OCI-LY1 (cell line): ENCODE measurements around the gene BIK.
"Not testable (repeated sequence)": the region's sequence is repeated elsewhere in the genome, so short reads cannot be mapped to it uniquely, and the experiment has no call there.

Source experiments
- H2AFZ ChIP-seq: fragments of 200-600 bp; sonication (generic), shearing (Covaris generic); 2 replicates; pipeline ENCODE4 v1.6.0; 2014; ENCODE audit warnings: antibody characterized with exemption, mild to moderate bottlenecking, low read length
- H3F3A ChIP-seq: fragments of 200-600 bp; sonication (generic), shearing (Covaris generic); 2 replicates; pipeline ENCODE4 v1.6.0; 2014; ENCODE audit warnings: mild to moderate bottlenecking, antibody characterized with exemption, low read length, moderate library complexity; ENCODE audit not compliant: insufficient read depth
- H3K27ac ChIP-seq: fragments of 200-600 bp; sonication (generic); 2 replicates; pipeline ENCODE4 v1.5.1; 2014; ENCODE audit warnings: low read length, mixed run types, mild to moderate bottlenecking, low read depth; ENCODE audit not compliant: poor library complexity, severe bottlenecking
- H3K27me3 ChIP-seq: fragments of 200-600 bp; sonication (generic); 2 replicates; pipeline ENCODE4 v1.6.0; 2014; ENCODE audit warnings: antibody characterized with exemption, mild to moderate bottlenecking, low read length, moderate library complexity; ENCODE audit not compliant: insufficient read depth
- H3K36me3 ChIP-seq: fragments of 200-600 bp; sonication (generic); 2 replicates; pipeline ENCODE4 v1.6.1; 2014; ENCODE audit warnings: mild to moderate bottlenecking, antibody characterized with exemption, low read length, moderate library complexity, mixed read lengths; ENCODE audit not compliant: insufficient read depth
- H3K4me1 ChIP-seq: fragments of 200-600 bp; sonication (generic); 2 replicates; pipeline ENCODE4 v1.5.1; 2014; ENCODE audit warnings: mild to moderate bottlenecking, low read length, moderate library complexity; ENCODE audit not compliant: insufficient read depth, severe bottlenecking
- H3K4me2 ChIP-seq: fragments of 200-600 bp; sonication (generic), shearing (Covaris generic); 2 replicates; pipeline ENCODE4 v1.6.1; 2014; ENCODE audit warnings: low read length
- H3K4me3 ChIP-seq: fragments of 200-600 bp; sonication (generic); 2 replicates; pipeline ENCODE4 v1.5.1; 2014; ENCODE audit warnings: low read length, low read depth, mild to moderate bottlenecking, mixed read lengths; ENCODE audit not compliant: poor library complexity, severe bottlenecking
- H3K79me2 ChIP-seq: fragments of 200-600 bp; shearing (Covaris generic); 2 replicates; pipeline ENCODE4 v1.6.1; 2016; ENCODE audit warnings: mixed run types, low read length, mixed read lengths; ENCODE audit not compliant: insufficient read depth
- H3K9ac ChIP-seq: fragments of 200-600 bp; sonication (generic), shearing (Covaris generic); 2 replicates; pipeline ENCODE4 v1.6.1; 2014; ENCODE audit warnings: mild to moderate bottlenecking, low read length, mixed read lengths
- H3K9me2 ChIP-seq: fragments of 200-600 bp; sonication (generic), shearing (Covaris generic); 2 replicates; pipeline ENCODE4 v1.6.1; 2014; ENCODE audit warnings: low read depth, mild to moderate bottlenecking, low read length, mixed read lengths
- H3K9me3 ChIP-seq: fragments of 200-600 bp; shearing (Covaris generic); 2 replicates; pipeline ENCODE4 v1.6.1; 2014; ENCODE audit warnings: low read length, mixed read lengths
- H4K20me1 ChIP-seq: fragments of 200-600 bp; sonication (generic), shearing (Covaris generic); 2 replicates; pipeline ENCODE4 v1.6.0; 2016; ENCODE audit warnings: mild to moderate bottlenecking, low read length; ENCODE audit not compliant: insufficient read depth
- EZH2 ChIP-seq: fragments of 200-600 bp; sonication (generic), shearing (Covaris generic); IDR thresholded peaks from 2 replicates; pipeline ENCODE4 v1.8.0; 2017; ENCODE audit warnings: borderline replicate concordance, mixed run types, mild to moderate bottlenecking, antibody characterized with exemption, low read length, moderate library complexity, mixed read lengths
- TF ChIP-seq, protein P1 (sequence below): fragments of 200-600 bp; sonication (generic), shearing (Covaris generic); IDR thresholded peaks from 2 replicates; pipeline ENCODE4 v1.5.1; 2017; ENCODE audit warnings: mild to moderate bottlenecking, antibody characterized with exemption, low read length, moderate library complexity, mixed read lengths

BIK gene

GRCh38 chr22:43100225-43100624 lies 10.3 kb upstream of the BIK start:
- TF ChIP-seq EZH2, result no peak
- TF ChIP-seq, protein P1, sequence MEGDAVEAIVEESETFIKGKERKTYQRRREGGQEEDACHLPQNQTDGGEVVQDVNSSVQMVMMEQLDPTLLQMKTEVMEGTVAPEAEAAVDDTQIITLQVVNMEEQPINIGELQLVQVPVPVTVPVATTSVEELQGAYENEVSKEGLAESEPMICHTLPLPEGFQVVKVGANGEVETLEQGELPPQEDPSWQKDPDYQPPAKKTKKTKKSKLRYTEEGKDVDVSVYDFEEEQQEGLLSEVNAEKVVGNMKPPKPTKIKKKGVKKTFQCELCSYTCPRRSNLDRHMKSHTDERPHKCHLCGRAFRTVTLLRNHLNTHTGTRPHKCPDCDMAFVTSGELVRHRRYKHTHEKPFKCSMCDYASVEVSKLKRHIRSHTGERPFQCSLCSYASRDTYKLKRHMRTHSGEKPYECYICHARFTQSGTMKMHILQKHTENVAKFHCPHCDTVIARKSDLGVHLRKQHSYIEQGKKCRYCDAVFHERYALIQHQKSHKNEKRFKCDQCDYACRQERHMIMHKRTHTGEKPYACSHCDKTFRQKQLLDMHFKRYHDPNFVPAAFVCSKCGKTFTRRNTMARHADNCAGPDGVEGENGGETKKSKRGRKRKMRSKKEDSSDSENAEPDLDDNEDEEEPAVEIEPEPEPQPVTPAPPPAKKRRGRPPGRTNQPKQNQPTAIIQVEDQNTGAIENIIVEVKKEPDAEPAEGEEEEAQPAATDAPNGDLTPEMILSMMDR, result no peak
- Histone ChIP-seq H3K4me1 (peaks cover 12% of the 10 kb centered on the region), H3K4me2 (no peak overlapping the region)

DNA sequence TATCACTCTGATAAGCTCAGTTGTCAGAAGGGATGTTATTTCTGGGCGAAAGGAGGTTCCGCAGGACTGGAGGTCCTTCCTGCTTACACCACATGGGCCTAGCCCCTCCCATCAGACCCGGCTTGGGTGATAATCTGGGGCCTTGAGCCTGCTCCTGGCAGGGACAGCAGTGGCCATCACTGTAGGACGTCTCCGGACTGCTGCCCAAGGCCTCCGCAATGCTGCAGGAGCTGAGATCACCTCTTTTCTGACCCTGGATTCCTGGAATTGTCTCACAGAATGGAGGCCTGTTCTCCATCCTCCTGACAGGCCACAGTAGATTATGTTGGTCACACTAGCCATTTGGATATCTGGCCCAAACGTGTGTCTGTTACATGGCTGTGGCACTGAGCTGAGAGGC lies 9.2 kb upstream of the BIK start:
- Histone ChIP-seq H3K9me2 (no peaks in the 10 kb centered on the region), H3K9me3 (peaks cover 7% of the 10 kb centered on the region; the same call in 1 of the 2 replicates), H3K27me3 (no peaks in the 10 kb centered on the region), H3K79me2 (no peaks in the 10 kb centered on the region), H3K4me3 (no peak overlapping the region), H3K4me1 (peaks cover 12% of the 10 kb centered on the region), H3K27ac (no peak overlapping the region), H3K36me3 (peaks cover 2% of the 10 kb centered on the region; the same call in 1 of the 2 replicates), H3F3A (no peaks in the 10 kb centered on the region), H2AFZ (no peak overlapping the region), H3K4me2 (no peak overlapping the region), H3K9ac (no peak overlapping the region), H4K20me1 (no peaks in the 10 kb centered on the region)
- TF ChIP-seq EZH2, result no peak
- TF ChIP-seq, protein P1, result no peak

More at GRCh38 chr22:43100225-43100624, 10.3 kb upstream of the BIK start:
- no peak overlapping the region for H2AFZ ChIP-seq
- peaks cover 2% of the 10 kb centered on the region; the same call in 1 of the 2 replicates for H3K36me3 ChIP-seq
- H3K9ac ChIP-seq, result no peak overlapping the region
- peaks cover 7% of the 10 kb centered on the region for H3K9me3 ChIP-seq
- no peak overlapping the region for H3K27ac ChIP-seq
- H3K4me3 ChIP-seq, result no peak overlapping the region
- no peaks in the 10 kb centered on the region for H3K27me3 ChIP-seq
- H3K79me2 ChIP-seq, result no peaks in the 10 kb centered on the region
- no peaks in the 10 kb centered on the region for H3F3A ChIP-seq
- H3K9me2 ChIP-seq, result no peaks in the 10 kb centered on the region
- H4K20me1 ChIP-seq, result no peaks in the 10 kb centered on the region

DNA sequence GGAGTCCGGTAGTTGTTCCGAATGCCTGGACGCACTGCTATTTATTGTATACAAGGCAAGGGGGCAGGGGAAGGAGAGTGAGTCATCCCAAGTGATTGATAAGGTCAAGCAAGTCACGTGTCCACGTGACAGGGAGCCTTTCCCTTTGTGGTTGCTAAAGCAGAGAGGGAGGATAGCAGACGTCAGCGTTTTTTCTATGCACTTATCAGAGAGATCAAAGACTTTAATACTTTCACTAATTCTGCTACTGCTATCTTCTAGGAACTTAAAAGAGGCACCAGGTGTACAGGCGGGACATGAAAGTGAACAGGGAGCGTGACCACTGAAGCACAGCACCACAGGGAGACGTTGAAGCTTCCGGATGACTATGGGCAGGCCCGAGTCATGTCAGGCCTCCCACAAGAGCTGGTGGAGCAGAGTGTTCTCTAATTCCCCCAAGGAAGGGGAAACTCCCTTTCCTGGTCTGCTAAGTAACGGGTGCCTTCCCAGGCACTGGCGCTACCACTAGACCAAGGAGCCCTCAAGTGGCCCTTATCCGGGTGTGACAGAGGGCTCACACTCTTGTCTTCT lies 6.4 kb upstream of the BIK start:
- H3F3A ChIP-seq, H3K79me2 ChIP-seq, H3K27me3 ChIP-seq, H3K4me2 ChIP-seq, H4K20me1 ChIP-seq, H3K36me3 ChIP-seq, H3K4me3 ChIP-seq, H3K9me3 ChIP-seq, H3K9ac ChIP-seq, H3K9me2 ChIP-seq, H3K27ac ChIP-seq, H2AFZ ChIP-seq: not testable (repeated sequence)
- H3K4me1 ChIP-seq, result peaks cover 12% of the 10 kb centered on the region

DNA sequence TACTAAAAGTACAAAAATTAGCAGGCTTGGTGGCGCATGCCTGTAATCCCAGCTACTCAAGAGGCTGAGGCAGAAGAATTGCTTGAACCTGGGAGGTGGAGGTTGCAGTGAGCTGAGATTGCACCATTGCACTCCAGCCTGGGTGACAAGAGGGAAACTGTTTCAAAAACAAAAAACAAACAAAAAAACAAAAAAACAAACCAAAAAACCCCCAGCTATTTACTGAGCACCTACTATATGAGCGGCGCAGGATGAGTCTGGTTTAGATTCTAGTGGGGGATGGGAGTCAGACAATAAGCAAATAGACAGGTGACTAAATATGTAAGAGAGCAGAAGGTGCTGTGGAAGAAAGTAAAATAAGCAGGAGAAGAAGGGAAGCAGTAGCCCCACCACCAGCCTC lies 5.6 kb upstream of the BIK start:
- not testable (repeated sequence) for H3K9me2 ChIP-seq, H3K27me3 ChIP-seq, H3K79me2 ChIP-seq, H3K4me3 ChIP-seq, H3K4me2 ChIP-seq, H4K20me1 ChIP-seq, H2AFZ ChIP-seq, H3K9me3 ChIP-seq, H3F3A ChIP-seq, H3K9ac ChIP-seq, H3K27ac ChIP-seq, H3K36me3 ChIP-seq
- H3K4me1 ChIP-seq, result peaks cover 13% of the 10 kb centered on the region
